Left renal pelvis (tissue), 4 donors: ENCODE results near the gene FRG2B. TPM values are rescaled to one million over a fixed set of nuclear protein-coding genes. Genes with fewer than 3 reads are reported as not detected.
"Not testable (repeated sequence)": the region's sequence is repeated elsewhere in the genome, so short reads cannot be mapped to it uniquely, and the experiment has no call there.

ENCODE experiments used
- DNase-seq, 4 donors: peaks; one replicate each; pipeline ENCODE4 v3.0.0-alpha.2; 2013; ENCODE audit warnings: low read depth in 4 of 4, low spot score in 3 of 4
- polyA plus RNA-seq, 4 donors: library from polyadenylated mRNA; unstranded; fragments of 120-200 nt; gene quantifications; one replicate each; pipeline ENCODE4 v1.2.1, GENCODE V29; 2013; ENCODE audit not compliant: insufficient read length in 4 of 4

FRG2B gene
- polyA plus RNA-seq, 4 donors, result not detected

GRCh38 chr10:133600657-133601056 lies 25.9 kb downstream of the FRG2B start:
- DNase-seq, result no peak

DNA sequence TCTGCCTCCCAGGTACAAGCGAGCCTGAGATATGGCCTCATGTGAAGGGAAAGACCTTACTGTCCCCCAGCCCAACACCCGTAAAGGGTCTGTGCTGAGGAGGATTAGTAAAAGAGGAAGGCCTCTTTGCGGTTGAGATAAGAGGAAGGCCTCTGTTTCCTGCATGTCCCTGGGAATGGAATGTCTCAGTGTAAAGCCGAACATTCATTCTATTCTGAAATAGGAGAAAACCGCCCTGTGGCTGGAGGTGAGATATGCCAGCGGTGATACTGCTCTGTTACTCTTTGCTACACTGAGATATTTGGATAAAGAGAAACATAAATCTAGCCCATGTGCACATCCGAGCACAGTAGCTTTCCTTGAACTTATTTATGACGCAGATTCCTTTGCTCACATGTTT lies 26.7 kb downstream of the FRG2B start:
- DNase-seq, result not testable (repeated sequence)

DNA sequence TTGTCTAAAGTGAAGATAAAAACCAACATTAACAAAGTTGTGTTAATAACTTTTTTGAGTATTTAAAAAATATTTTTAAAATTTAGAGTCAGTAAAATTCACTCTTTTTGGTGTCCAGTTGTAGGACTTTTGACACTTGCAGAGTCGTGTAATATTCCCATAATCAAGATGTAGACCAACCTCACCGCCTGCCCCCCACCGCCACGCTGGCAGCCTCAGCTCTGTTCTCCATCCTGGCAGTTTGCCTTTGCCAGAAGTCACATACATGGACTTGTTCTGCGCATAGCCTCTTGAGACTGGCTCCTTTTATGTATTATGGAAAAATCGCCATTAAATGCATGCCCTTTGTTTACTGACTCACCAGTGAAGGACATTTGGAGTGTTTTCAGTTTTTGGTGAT lies 33.9 kb downstream of the FRG2B start:
- no peak for DNase-seq

- no peak for DNase-seq
Observed at GRCh38 chr10:133590970-133591359, 35.6 kb downstream of the FRG2B start.

DNA sequence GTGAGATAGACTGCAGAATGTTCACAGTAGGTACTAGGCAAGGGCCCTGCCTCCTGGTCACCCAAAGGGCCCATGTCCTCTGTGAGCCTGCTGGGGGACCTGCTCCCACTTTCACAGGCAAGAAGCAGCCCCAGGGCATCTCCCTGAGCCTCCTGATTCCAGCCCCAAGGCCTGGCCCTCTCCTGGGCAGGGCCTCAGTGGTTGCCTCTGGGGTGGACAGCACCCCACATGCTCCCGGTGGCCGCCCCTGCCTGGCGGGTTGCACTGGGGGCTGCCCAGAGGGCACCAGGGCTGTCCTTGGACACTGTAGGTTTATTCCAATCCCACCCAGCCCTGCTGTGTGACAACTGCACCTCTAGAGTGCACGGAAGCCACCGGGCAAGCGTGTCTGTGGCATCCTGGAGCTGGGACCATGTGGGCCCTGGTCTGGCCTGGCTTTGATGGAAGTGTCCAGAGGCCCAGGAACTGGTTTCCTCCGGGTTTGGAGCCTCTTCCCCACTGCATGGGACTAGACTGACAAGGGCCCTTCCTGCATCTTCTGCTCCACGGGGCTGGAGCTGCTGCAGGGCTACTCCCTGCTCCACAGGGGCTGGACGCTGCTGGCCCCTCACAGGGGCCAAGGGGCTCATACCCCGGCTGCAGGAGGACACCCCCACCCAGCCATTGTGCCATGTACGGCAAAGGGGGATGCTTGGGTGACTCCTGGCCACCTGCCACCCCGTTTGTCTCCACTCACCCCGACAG lies 36.2 kb downstream of the FRG2B start:
- DNase-seq, result no peak

- not testable (repeated sequence) for DNase-seq
Observed at GRCh38 chr10:133577037-133577436, 49.6 kb downstream of the FRG2B start.

Other genes starting within 250 kb of the FRG2B start
- gene PAOX, start 247.5 kb downstream of the FRG2B start, polyA plus RNA-seq, result 1 to 10 TPM; 4.3 to 7.7 (median 4.4) TPM
- gene MTG1, start 232.6 kb downstream of the FRG2B start, polyA plus RNA-seq, result 10 to 100 TPM; 55.4 to 94.7 (median 66.1) TPM
- gene SPRN, start 202.2 kb downstream of the FRG2B start, polyA plus RNA-seq, result 1 to 10 TPM; 3.3 to 7.3 (median 3.8) TPM
- 1 to 10 TPM in 3 of 4 donors, under 1 TPM in 1; 0.86 to 3.6 (median 2.1) TPM for gene SCART1, start 172.8 kb downstream of the FRG2B start, polyA plus RNA-seq
- gene CYP2E1, start 99.4 kb downstream of the FRG2B start, polyA plus RNA-seq, result 1 to 10 TPM in 2 of 4 donors, under 1 TPM in 2; 0.67 to 2.3 (median 1.1) TPM
- gene SYCE1, start 61.2 kb downstream of the FRG2B start, polyA plus RNA-seq, result under 1 TPM; 0.20 to 0.63 (median 0.42) TPM